Hepatocyte (in vitro differentiated cells): ENCODE measurements around the gene SLC2A5. TPM values are rescaled to one million over a fixed set of nuclear protein-coding genes. Genes with fewer than 3 reads are reported as not detected.

ENCODE experiments used
- DNase-seq: peaks from one replicate; pipeline ENCODE4 v3.0.0-alpha.2; 2016; ENCODE audit warnings: low spot score
- H2AFZ ChIP-seq: fragments of 200-600 bp; sonication (generic); 2 replicates; pipeline ENCODE4 v1.6.0; 2016; ENCODE audit warnings: antibody characterized with exemption, mild to moderate bottlenecking
- H3K27ac ChIP-seq: fragments of 200-600 bp; sonication (generic); 2 replicates; pipeline ENCODE4 v1.5.1; 2016; ENCODE audit warnings: mild to moderate bottlenecking
- H3K27me3 ChIP-seq: fragments of 200-600 bp; sonication (generic); 2 replicates; pipeline ENCODE4 v1.6.1; 2016
- H3K36me3 ChIP-seq: fragments of 200-600 bp; sonication (generic); replicated peaks from 2 replicates; pipeline ENCODE4 v1.5.1; 2016; ENCODE audit warnings: low read depth; ENCODE audit not compliant: insufficient read depth
- H3K4me1 ChIP-seq: fragments of 200-600 bp; sonication (generic); 2 replicates; pipeline ENCODE4 v1.5.1; 2016; ENCODE audit warnings: mild to moderate bottlenecking, moderate library complexity; ENCODE audit not compliant: insufficient read depth
- H3K4me2 ChIP-seq: fragments of 200-600 bp; sonication (generic); 2 replicates; pipeline ENCODE4 v1.6.0; 2016
- H3K4me3 ChIP-seq: fragments of 200-600 bp; sonication (generic); 2 replicates; pipeline ENCODE4 v1.5.1; 2016; ENCODE audit warnings: mild to moderate bottlenecking
- H3K79me2 ChIP-seq: fragments of 200-600 bp; sonication (generic); 2 replicates; pipeline ENCODE4 v1.6.0; 2017; ENCODE audit warnings: mild to moderate bottlenecking
- H3K9me2 ChIP-seq: fragments of 200-600 bp; sonication (generic); replicated peaks from 2 replicates; pipeline ENCODE4 v1.6.0; 2017; ENCODE audit warnings: mild to moderate bottlenecking; ENCODE audit not compliant: insufficient read depth
- H3K9me3 ChIP-seq: fragments of 200-600 bp; sonication (generic); 2 replicates; pipeline ENCODE4 v1.5.1; 2016; ENCODE audit warnings: low read depth, mild to moderate bottlenecking
- H4K20me1 ChIP-seq: fragments of 200-600 bp; sonication (generic); 2 replicates; pipeline ENCODE4 v1.6.0; 2016; ENCODE audit warnings: mild to moderate bottlenecking; ENCODE audit not compliant: insufficient read depth, poor library complexity, severe bottlenecking
- CTCF ChIP-seq: fragments of 200-600 bp; sonication (generic); IDR thresholded peaks from 2 replicates; pipeline ENCODE4 v1.5.1; 2016; ENCODE audit warnings: antibody characterized with exemption, mild to moderate bottlenecking; ENCODE audit not compliant: poor library complexity
- EZH2 ChIP-seq: fragments of 200-600 bp; sonication (generic); IDR thresholded peaks from 2 replicates; pipeline ENCODE4 v1.6.1; 2016; ENCODE audit warnings: antibody characterized with exemption, mild to moderate bottlenecking, borderline replicate concordance
- EZH2phosphoT487 ChIP-seq: fragments of 200-600 bp; sonication (generic); IDR thresholded peaks from one replicate; pipeline ENCODE4 v1.6.1; 2018; ENCODE audit warnings: antibody characterized with exemption, mild to moderate bottlenecking, low read depth, moderate library complexity; ENCODE audit not compliant: unreplicated experiment, severe bottlenecking
- WGBS: methylation state at CpG from one replicate; pipeline ENCODE4 v1.1.6; 2016; ENCODE audit warnings: low lambda C conversion rate; ENCODE audit errors: missing lambda C conversion rate; 5-methylcytosine and 5-hydroxymethylcytosine counted together
- polyA plus RNA-seq: library from polyadenylated mRNA; unstranded; fragments of >200 nt; fragmentation: Nextera tagmentation; extraction: Ambion mirVana; gene quantifications from 2 replicates; pipeline ENCODE4 v1.2.1, GENCODE V29; 2016
- total RNA-seq: library from RNA; depleted of rRNA; stranded (reverse); fragments of >200 nt; gene quantifications from 2 replicates; pipeline ENCODE4 v1.2.3, GENCODE V29; 2014

SLC2A5 gene
- total and polyA plus RNA-seq, 2 experiments from 2014 or later: 7.2 to 8.2 TPM

GRCh38 chr1:9110669-9111356, 41.4 kb upstream of the SLC2A5 start:
- H3K4me1 ChIP-seq: peaks cover 23% of the 10 kb centered on the region
- H3K27ac ChIP-seq: no peak overlapping the region
- H3K36me3 ChIP-seq: no peaks in the 10 kb centered on the region
- no peaks in the 10 kb centered on the region for H4K20me1 ChIP-seq
- no peak overlapping the region for H2AFZ ChIP-seq
- WGBS: 43% methylated on average over 18 of the region's 18 CpGs
- no peaks in the 10 kb centered on the region for H3K9me2 ChIP-seq
- no peaks in the 10 kb centered on the region for H3K27me3 ChIP-seq
- peak; percentile 93 for DNase-seq
- no peak overlapping the region for H3K4me2 ChIP-seq
- TF ChIP-seq EZH2 (no peak), CTCF (peak; percentile 95), EZH2phosphoT487 (no peak)
- H3K4me3 ChIP-seq: no peak overlapping the region
- no peaks in the 10 kb centered on the region for H3K9me3 ChIP-seq
- H3K79me2 ChIP-seq: no peaks in the 10 kb centered on the region

GRCh38 chr1:9108056-9108665, 38.7 kb upstream of the SLC2A5 start:
- Histone ChIP-seq H3K36me3 (no peaks in the 10 kb centered on the region), H3K79me2 (no peaks in the 10 kb centered on the region), H3K4me2 (no peak overlapping the region), H3K4me3 (no peak overlapping the region), H2AFZ (no peak overlapping the region), H3K9me2 (no peaks in the 10 kb centered on the region), H3K9me3 (no peaks in the 10 kb centered on the region), H4K20me1 (no peaks in the 10 kb centered on the region), H3K27me3 (no peaks in the 10 kb centered on the region), H3K4me1 (peaks cover 8% of the 10 kb centered on the region), H3K27ac (no peak overlapping the region)
- 94% methylated on average over 12 of the region's 12 CpGs for WGBS
- DNase-seq: no peak
- no peak for TF ChIP-seq CTCF
- no peak for TF ChIP-seq EZH2
- TF ChIP-seq EZH2phosphoT487: no peak

- TF ChIP-seq CTCF (no peak), EZH2phosphoT487 (no peak), EZH2 (no peak)
These were observed 37.7 kb upstream of the SLC2A5 start for GRCh38 chr1:9107136-9107535.

More at GRCh38 chr1:9107136-9107535, 37.7 kb upstream of the SLC2A5 start:
- Histone ChIP-seq H3K4me3 (no peak overlapping the region), H3K27me3 (no peaks in the 10 kb centered on the region), H3K36me3 (no peaks in the 10 kb centered on the region), H2AFZ (no peak overlapping the region), H3K27ac (no peak overlapping the region), H3K4me2 (no peak overlapping the region), H4K20me1 (no peaks in the 10 kb centered on the region), H3K9me2 (no peaks in the 10 kb centered on the region), H3K9me3 (no peaks in the 10 kb centered on the region), H3K79me2 (no peaks in the 10 kb centered on the region), H3K4me1 (peaks cover 2% of the 10 kb centered on the region)
- WGBS: 72% methylated on average over 4 of the region's 4 CpGs
- DNase-seq: no peak
